GM15510 (cell line): ENCODE results near the gene SYP.

Experiments
- POLR2A ChIP-seq: IDR thresholded peaks from 3 replicates; pipeline ENCODE4 v1.6.1; 2011; ENCODE audit warnings: borderline replicate concordance; ENCODE audit not compliant: insufficient read length; ENCODE audit errors: extremely low read depth

Gene SYP

GRCh38 chrX:49231333-49232000 lies 31.5 kb upstream of the SYP start:
- TF ChIP-seq POLR2A = no peak

GRCh38 chrX:49230500-49231232 lies 30.7 kb upstream of the SYP start:
- TF ChIP-seq POLR2A = no peak

GRCh38 chrX:49228185-49228584 lies 28.2 kb upstream of the SYP start:
- TF ChIP-seq POLR2A = no peak

GRCh38 chrX:49227726-49228125 lies 27.7 kb upstream of the SYP start:
- no peak for TF ChIP-seq POLR2A

- no peak for TF ChIP-seq POLR2A
Observed at GRCh38 chrX:49226946-49227345, 27.0 kb upstream of the SYP start.

- no peak for TF ChIP-seq POLR2A
Observed at GRCh38 chrX:49225858-49226257, 25.9 kb upstream of the SYP start.

GRCh38 chrX:49221868-49222267 lies 21.9 kb upstream of the SYP start:
- no peak for TF ChIP-seq POLR2A

GRCh38 chrX:49220100-49220499 lies 20.1 kb upstream of the SYP start:
- TF ChIP-seq POLR2A = no peak

GRCh38 chrX:49214996-49215526 lies 15.1 kb upstream of the SYP start:
- no peak for TF ChIP-seq POLR2A

GRCh38 chrX:49214416-49214815 lies 14.4 kb upstream of the SYP start:
- no peak for TF ChIP-seq POLR2A

GRCh38 chrX:49212861-49213260 lies 12.9 kb upstream of the SYP start:
- no peak for TF ChIP-seq POLR2A

- no peak for TF ChIP-seq POLR2A
Observed at GRCh38 chrX:49212209-49212608, 12.2 kb upstream of the SYP start.

GRCh38 chrX:49211074-49211473 lies 11.1 kb upstream of the SYP start:
- no peak for TF ChIP-seq POLR2A

- no peak for TF ChIP-seq POLR2A
Observed at GRCh38 chrX:49210406-49210805, 10.4 kb upstream of the SYP start.

GRCh38 chrX:49209434-49210251 lies 9.7 kb upstream of the SYP start:
- TF ChIP-seq POLR2A = no peak
